Neural progenitor cell (in vitro differentiated cells): Measurements from ENCODE around the gene PANK3. TPM values are rescaled to one million over a fixed set of nuclear protein-coding genes. Genes with fewer than 3 reads are reported as not detected.
"Not testable (repeated sequence)": the region's sequence is repeated elsewhere in the genome, so short reads cannot be mapped to it uniquely, and the experiment has no call there.

Experiments used
- DNase-seq: peaks from one replicate; pipeline ENCODE4 v3.0.0-alpha.2; 2016; ENCODE audit warnings: low spot score
- H2AFZ ChIP-seq: fragments of 200-600 bp; sonication (generic); replicated peaks from 2 replicates; pipeline ENCODE4 v1.6.1; 2016; ENCODE audit warnings: antibody characterized with exemption
- H3F3A ChIP-seq: fragments of 200-600 bp; sonication (generic); 2 replicates; pipeline ENCODE4 v1.6.1; 2016; ENCODE audit warnings: antibody characterized with exemption, low read depth
- H3K27ac ChIP-seq: fragments of 200-600 bp; sonication (generic); 2 replicates; pipeline ENCODE4 v1.5.1; 2016; ENCODE audit warnings: mild to moderate bottlenecking
- H3K27me3 ChIP-seq: fragments of 200-600 bp; sonication (generic); 2 replicates; pipeline ENCODE4 v1.6.1; 2016; ENCODE audit warnings: mild to moderate bottlenecking, moderate library complexity
- H3K36me3 ChIP-seq: fragments of 200-600 bp; sonication (generic); 2 replicates; pipeline ENCODE4 v1.5.1; 2016
- H3K4me1 ChIP-seq: fragments of 200-600 bp; sonication (generic); 2 replicates; pipeline ENCODE4 v1.6.1; 2016; ENCODE audit warnings: mixed run types
- H3K4me2 ChIP-seq: fragments of 200-600 bp; sonication (generic); 2 replicates; pipeline ENCODE4 v1.6.1; 2016
- H3K4me3 ChIP-seq: fragments of 200-600 bp; sonication (generic); 2 replicates; pipeline ENCODE4 v1.5.1; 2016
- H3K79me2 ChIP-seq: fragments of 200-600 bp; sonication (generic); 2 replicates; pipeline ENCODE4 v1.6.1; 2016; ENCODE audit warnings: low read depth
- H3K9ac ChIP-seq: fragments of 200-600 bp; sonication (generic); 2 replicates; pipeline ENCODE4 v1.6.1; 2016
- H3K9me3 ChIP-seq: fragments of 200-600 bp; sonication (generic); 2 replicates; pipeline ENCODE4 v1.5.1; 2016; ENCODE audit warnings: low read depth
- H4K20me1 ChIP-seq: fragments of 200-600 bp; sonication (generic); 2 replicates; pipeline ENCODE4 v1.6.1; 2016; ENCODE audit warnings: low read depth
- H3K27ac Mint-ChIP-seq: 3 replicates; pipeline ENCODE4 v1.8.0; 2021; ENCODE audit warnings: mixed read lengths
- H3K27me3 Mint-ChIP-seq: 2 replicates; pipeline ENCODE4 v1.8.0; 2022; ENCODE audit warnings: low read depth, mild to moderate bottlenecking, inconsistent platforms, moderate library complexity, mixed read lengths; ENCODE audit not compliant: insufficient read depth
- H3K36me3 Mint-ChIP-seq: 3 replicates; pipeline ENCODE4 v1.8.0; 2021; ENCODE audit warnings: mixed read lengths
- H3K4me1 Mint-ChIP-seq: 3 replicates; pipeline ENCODE4 v1.8.0; 2021; ENCODE audit warnings: mixed read lengths
- H3K4me3 Mint-ChIP-seq: 3 replicates; pipeline ENCODE4 v1.8.0; 2021; ENCODE audit warnings: mild to moderate bottlenecking, moderate library complexity, mixed read lengths
- H3K9me3 Mint-ChIP-seq: 3 replicates; pipeline ENCODE4 v1.8.0; 2020; ENCODE audit warnings: mixed read lengths
- CTCF ChIP-seq: fragments of 200-600 bp; sonication (generic); IDR thresholded peaks from 2 replicates; pipeline ENCODE4 v1.5.1; 2017; ENCODE audit warnings: antibody characterized with exemption, mild to moderate bottlenecking
- EZH2 ChIP-seq: fragments of 200-600 bp; sonication (generic); IDR thresholded peaks from 2 replicates; pipeline ENCODE4 v1.6.1; 2017; ENCODE audit warnings: antibody characterized with exemption, mild to moderate bottlenecking, moderate library complexity
- EZH2phosphoT487 ChIP-seq: fragments of 200-600 bp; sonication (generic); IDR thresholded peaks from 2 replicates; pipeline ENCODE4 v1.6.1; 2017; ENCODE audit warnings: antibody characterized with exemption
- total RNA-seq: library from RNA; depleted of rRNA; stranded (reverse); fragments of >200 nt; gene quantifications from 2 replicates; pipeline ENCODE4 v1.2.3, GENCODE V29; 2015; ENCODE audit warnings: low replicate concordance

Gene PANK3
- total RNA-seq, 1 donor from 2014 or later, result 117 TPM

- Mint-ChIP-seq H3K4me3 (no peak overlapping the region), H3K27me3 (peaks cover 4% of the 10 kb centered on the region), H3K27ac (no peak overlapping the region), H3K4me1 (peaks cover 12% of the 10 kb centered on the region), H3K36me3 (peaks cover 2% of the 10 kb centered on the region), H3K9me3 (peaks cover 7% of the 10 kb centered on the region)
- Histone ChIP-seq H3K9me3 (no peaks in the 10 kb centered on the region), H3K27ac (no peak overlapping the region), H3K9ac (no peak overlapping the region), H3K4me2 (no peak overlapping the region), H3K79me2 (no peaks in the 10 kb centered on the region), H4K20me1 (no peaks in the 10 kb centered on the region), H3K36me3 (no peaks in the 10 kb centered on the region), H2AFZ (no peak overlapping the region), H3K27me3 (peaks cover 7% of the 10 kb centered on the region), H3K4me1 (peaks cover 16% of the 10 kb centered on the region), H3K4me3 (no peak overlapping the region), H3F3A (peaks cover 7% of the 10 kb centered on the region)
- DNase-seq, result no peak
- no peak for TF ChIP-seq EZH2phosphoT487
These were observed 19.5 kb upstream of the PANK3 start for GRCh38 chr5:168598639-168599038.

GRCh38 chr5:168596927-168597326, 17.8 kb upstream of the PANK3 start:
- Histone ChIP-seq H3K27ac (no peak overlapping the region), H3K4me1 (peaks cover 16% of the 10 kb centered on the region), H3K36me3 (no peaks in the 10 kb centered on the region), H3K27me3 (peaks cover 7% of the 10 kb centered on the region), H3K4me2 (peak overlapping the region; percentile 8), H3K79me2 (no peaks in the 10 kb centered on the region), H3F3A (peaks cover 7% of the 10 kb centered on the region), H3K9ac (no peak overlapping the region), H3K9me3 (no peaks in the 10 kb centered on the region), H3K4me3 (no peak overlapping the region), H4K20me1 (no peaks in the 10 kb centered on the region), H2AFZ (no peak overlapping the region)
- no peak for TF ChIP-seq CTCF
- no peak for TF ChIP-seq EZH2phosphoT487
- TF ChIP-seq EZH2, result no peak
- Mint-ChIP-seq H3K4me3 (no peak overlapping the region), H3K27me3 (peaks cover 6% of the 10 kb centered on the region), H3K9me3 (peaks cover 7% of the 10 kb centered on the region), H3K27ac (no peak overlapping the region), H3K4me1 (peaks cover 12% of the 10 kb centered on the region), H3K36me3 (peaks cover 2% of the 10 kb centered on the region)
- no peak for DNase-seq

- H3F3A ChIP-seq, H3K36me3 Mint-ChIP-seq, H3K27me3 ChIP-seq, H3K4me1 Mint-ChIP-seq, H3K36me3 ChIP-seq, H3K27ac ChIP-seq, H3K9ac ChIP-seq, H3K9me3 Mint-ChIP-seq, H3K79me2 ChIP-seq, H3K4me2 ChIP-seq, H3K4me3 ChIP-seq, H3K9me3 ChIP-seq, H3K27me3 Mint-ChIP-seq, H3K27ac Mint-ChIP-seq, H3K4me3 Mint-ChIP-seq, H4K20me1 ChIP-seq, H2AFZ ChIP-seq, DNase-seq: not testable (repeated sequence)
- peaks cover 16% of the 10 kb centered on the region for H3K4me1 ChIP-seq
These were observed 17.0 kb upstream of the PANK3 start for GRCh38 chr5:168596122-168596521.

- Histone ChIP-seq H3K27me3 (peaks cover 7% of the 10 kb centered on the region), H2AFZ (no peak overlapping the region), H4K20me1 (no peaks in the 10 kb centered on the region), H3K79me2 (no peaks in the 10 kb centered on the region), H3K9me3 (no peaks in the 10 kb centered on the region), H3K27ac (no peak overlapping the region), H3K4me2 (no peak overlapping the region), H3K36me3 (no peaks in the 10 kb centered on the region), H3K4me1 (peaks cover 9% of the 10 kb centered on the region), H3K4me3 (no peak overlapping the region), H3K9ac (no peak overlapping the region), H3F3A (peaks cover 2% of the 10 kb centered on the region)
- H3K36me3 Mint-ChIP-seq, result peaks cover 2% of the 10 kb centered on the region
- H3K9me3 Mint-ChIP-seq, result peaks cover 7% of the 10 kb centered on the region
- H3K27me3 Mint-ChIP-seq, result peaks cover 10% of the 10 kb centered on the region
- peaks cover 4% of the 10 kb centered on the region for H3K4me1 Mint-ChIP-seq
- no peak for TF ChIP-seq EZH2
- no peak overlapping the region for H3K27ac Mint-ChIP-seq
- no peak for DNase-seq
- H3K4me3 Mint-ChIP-seq, result no peak overlapping the region
These were observed 12.8 kb upstream of the PANK3 start for GRCh38 chr5:168592014-168592368.

GRCh38 chr5:168591302-168592013, 12.3 kb upstream of the PANK3 start:
- no peak for DNase-seq
- Histone ChIP-seq H4K20me1 (no peaks in the 10 kb centered on the region), H2AFZ (peak overlapping the region; percentile 20), H3K36me3 (no peaks in the 10 kb centered on the region), H3K79me2 (no peaks in the 10 kb centered on the region), H3K27ac (no peak overlapping the region), H3K9me3 (no peaks in the 10 kb centered on the region), H3K4me1 (peaks cover 6% of the 10 kb centered on the region), H3K27me3 (peaks cover 7% of the 10 kb centered on the region), H3K9ac (no peak overlapping the region), H3K4me2 (no peak overlapping the region), H3K4me3 (no peak overlapping the region), H3F3A (no peaks in the 10 kb centered on the region)
- H3K4me1 Mint-ChIP-seq, result peaks cover 4% of the 10 kb centered on the region
- peaks cover 10% of the 10 kb centered on the region for H3K27me3 Mint-ChIP-seq
- peaks cover 2% of the 10 kb centered on the region for H3K36me3 Mint-ChIP-seq
- peaks cover 7% of the 10 kb centered on the region for H3K9me3 Mint-ChIP-seq
- H3K4me3 Mint-ChIP-seq, result no peak overlapping the region
- TF ChIP-seq EZH2, result no peak
- TF ChIP-seq CTCF, result no peak
- TF ChIP-seq EZH2phosphoT487, result no peak
- no peak overlapping the region for H3K27ac Mint-ChIP-seq
